Fibroblast of villous mesenchyme (primary cell): ENCODE data around the gene BGN. TPM values are rescaled to one million over a fixed set of nuclear protein-coding genes. Genes with fewer than 3 reads are reported as not detected.

Source experiments
- DNase-seq: peaks from one replicate; pipeline ENCODE4 v3.0.0-alpha.2; 2010; ENCODE audit warnings: low read depth
- H3K4me3 ChIP-seq: 2 replicates; pipeline ENCODE4 v1.5.1; 2011; ENCODE audit warnings: low read depth, mild to moderate bottlenecking, low read length
- total RNA-seq: library from RNA; depleted of rRNA; stranded (reverse); fragments of >200 nt; gene quantifications from 2 replicates; pipeline ENCODE4 v1.2.3, GENCODE V29; 2012
- TF ChIP-seq, protein P1 (sequence below): IDR thresholded peaks from 2 replicates; pipeline ENCODE4 v1.5.1; 2012; ENCODE audit warnings: low read depth, mild to moderate bottlenecking, low read length; ENCODE audit not compliant: insufficient read depth

BGN gene
- total RNA-seq, 1 donor = 14.7 TPM

DNA sequence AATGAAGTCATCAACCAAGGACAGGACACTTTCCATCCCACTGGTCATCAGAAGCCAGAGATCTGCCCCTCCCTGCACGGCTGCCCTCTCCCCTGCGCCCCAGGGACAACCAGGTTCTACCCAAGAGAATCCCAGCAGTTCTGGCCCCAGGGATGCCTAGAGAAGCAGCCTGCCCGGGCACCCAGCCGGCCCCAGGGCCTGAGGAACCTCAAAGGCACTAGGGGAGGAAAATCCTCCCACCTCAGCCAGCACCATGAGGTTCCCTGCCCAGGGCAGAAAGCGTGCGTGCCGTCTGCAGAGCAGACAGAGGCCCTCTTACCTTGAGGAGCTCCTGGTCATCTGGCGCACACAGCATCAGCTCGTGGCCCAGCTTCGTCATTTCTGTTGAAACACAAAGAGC is 32.5 kb upstream of the BGN start:
- no peak for DNase-seq
- no peak overlapping the region for H3K4me3 ChIP-seq
- TF ChIP-seq, protein P1, sequence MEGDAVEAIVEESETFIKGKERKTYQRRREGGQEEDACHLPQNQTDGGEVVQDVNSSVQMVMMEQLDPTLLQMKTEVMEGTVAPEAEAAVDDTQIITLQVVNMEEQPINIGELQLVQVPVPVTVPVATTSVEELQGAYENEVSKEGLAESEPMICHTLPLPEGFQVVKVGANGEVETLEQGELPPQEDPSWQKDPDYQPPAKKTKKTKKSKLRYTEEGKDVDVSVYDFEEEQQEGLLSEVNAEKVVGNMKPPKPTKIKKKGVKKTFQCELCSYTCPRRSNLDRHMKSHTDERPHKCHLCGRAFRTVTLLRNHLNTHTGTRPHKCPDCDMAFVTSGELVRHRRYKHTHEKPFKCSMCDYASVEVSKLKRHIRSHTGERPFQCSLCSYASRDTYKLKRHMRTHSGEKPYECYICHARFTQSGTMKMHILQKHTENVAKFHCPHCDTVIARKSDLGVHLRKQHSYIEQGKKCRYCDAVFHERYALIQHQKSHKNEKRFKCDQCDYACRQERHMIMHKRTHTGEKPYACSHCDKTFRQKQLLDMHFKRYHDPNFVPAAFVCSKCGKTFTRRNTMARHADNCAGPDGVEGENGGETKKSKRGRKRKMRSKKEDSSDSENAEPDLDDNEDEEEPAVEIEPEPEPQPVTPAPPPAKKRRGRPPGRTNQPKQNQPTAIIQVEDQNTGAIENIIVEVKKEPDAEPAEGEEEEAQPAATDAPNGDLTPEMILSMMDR = no peak

DNA sequence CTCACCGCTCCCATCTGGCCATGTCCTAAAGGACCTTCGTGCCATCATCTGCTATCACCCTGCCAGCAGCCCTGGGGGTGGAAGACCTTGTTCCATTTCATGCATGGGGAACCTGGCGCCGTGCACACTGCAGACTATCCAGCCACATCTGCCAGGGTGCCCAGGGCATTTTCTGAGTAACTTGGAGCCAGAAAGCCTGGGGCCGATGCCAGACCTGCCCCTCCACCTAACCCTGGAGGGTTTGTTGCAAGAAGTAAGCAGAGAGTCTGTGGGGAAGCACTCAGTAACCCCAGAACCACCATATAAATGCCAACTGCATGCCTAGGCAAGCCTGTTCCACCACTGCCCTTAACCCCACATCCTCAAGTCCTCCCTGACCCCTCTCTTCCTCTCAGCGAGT is 31.7 kb upstream of the BGN start:
- no peak for DNase-seq
- no peak overlapping the region for H3K4me3 ChIP-seq
- TF ChIP-seq, protein P1 = no peak

DNA sequence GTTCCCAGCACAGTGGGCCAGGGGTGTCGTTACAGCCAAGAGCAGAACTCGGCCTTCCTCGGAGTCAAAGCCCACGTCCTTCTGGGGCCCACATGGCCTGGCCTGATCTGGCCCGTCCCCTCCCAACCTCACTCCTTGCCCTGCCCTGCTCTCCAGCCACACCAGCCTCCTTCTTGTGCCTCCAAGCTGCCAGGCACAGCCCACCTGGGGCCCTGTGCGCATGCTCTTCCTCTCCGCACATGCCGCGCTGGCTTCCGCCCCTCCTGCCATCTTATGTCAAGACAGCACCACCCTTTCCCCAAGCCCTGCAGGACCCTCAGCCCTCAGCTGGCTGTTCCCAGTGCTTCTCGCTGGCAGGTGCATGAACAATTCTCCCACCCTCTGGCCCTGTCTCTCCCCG is 31.2 kb upstream of the BGN start:
- TF ChIP-seq, protein P1 = no peak
- no peak for DNase-seq
- H3K4me3 ChIP-seq = no peak overlapping the region

DNA sequence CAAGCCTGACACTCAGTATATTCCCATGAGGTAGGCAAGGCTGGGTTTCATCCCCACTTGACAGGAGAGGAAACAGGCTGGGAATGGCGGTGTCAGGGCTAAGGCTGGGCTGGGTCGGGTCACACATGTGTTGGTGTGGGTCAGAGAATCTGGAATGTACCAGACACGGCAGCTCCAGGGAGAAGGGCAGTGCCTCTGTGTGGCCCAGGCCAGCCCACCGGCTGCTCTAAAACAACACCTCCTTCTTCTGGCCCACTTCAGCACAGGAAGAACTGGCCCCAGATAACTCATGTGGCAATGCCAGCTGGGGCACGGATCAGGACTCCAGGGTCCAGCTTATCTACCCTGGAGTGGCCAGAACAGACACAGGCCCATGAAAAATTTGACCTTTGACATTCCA is 30.7 kb upstream of the BGN start:
- no peak overlapping the region for H3K4me3 ChIP-seq
- TF ChIP-seq, protein P1 = no peak
- no peak for DNase-seq

DNA sequence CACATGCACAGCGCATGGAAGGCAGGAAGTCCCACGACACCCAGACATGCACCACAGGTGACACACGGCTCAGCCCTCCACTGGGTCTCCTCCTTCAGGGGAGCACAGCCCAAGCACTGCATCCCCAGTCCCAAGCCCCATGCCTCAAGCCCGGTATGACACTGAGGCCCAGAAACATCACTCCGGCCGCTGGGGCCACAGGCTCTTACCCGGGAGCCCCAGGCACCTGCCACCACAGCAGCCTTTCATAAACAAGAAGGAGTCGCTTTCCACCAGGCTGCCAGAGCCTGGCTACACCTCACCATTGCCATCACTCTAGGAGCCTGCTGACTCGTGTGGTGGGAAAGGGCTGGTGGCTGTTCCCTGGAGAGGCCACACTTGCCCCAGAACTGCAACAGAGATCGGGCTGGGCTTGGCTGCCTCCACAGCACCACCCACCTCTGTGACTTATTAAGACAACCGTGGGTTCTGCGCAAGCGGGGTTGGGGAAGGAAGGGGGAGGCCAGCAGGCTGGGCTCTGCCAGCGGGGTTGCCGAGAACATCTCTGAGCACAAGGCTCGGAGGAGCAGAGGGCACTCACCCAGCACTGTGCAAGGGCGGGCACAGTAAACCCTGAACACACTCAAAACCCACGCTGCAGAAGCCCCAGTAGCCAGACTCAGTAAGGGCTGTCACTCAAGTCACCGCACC is 28.9 kb upstream of the BGN start:
- DNase-seq = no peak

DNA sequence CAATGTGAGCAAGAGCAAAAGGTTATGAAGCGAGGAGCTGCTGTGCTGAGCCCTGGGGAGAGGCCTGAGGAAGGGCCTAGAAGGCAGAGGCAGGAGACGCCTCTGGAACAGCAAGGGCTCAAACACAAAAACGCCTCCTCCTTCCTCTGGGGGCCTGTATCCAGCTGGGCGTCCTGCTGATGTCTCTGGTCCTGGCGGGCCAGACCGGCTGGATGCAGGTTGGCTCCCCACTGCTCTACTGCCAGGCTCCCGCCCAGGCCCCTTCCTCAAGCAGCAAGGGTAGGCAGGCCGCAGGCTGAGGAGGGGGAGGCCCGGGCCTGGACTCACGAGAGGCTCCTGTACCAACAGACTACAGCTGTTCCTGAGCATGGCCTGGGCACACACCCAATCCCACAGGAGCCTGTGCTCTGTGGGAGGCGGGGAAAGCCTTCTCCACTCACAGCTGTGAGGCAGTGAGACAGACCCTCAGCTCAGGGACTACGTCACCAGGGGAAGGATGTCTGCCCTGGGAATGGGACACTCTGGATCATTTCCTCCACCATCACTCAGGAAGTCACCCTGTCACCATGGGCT is 26.7 kb upstream of the BGN start:
- TF ChIP-seq, protein P1 = no peak
- H3K4me3 ChIP-seq = no peak overlapping the region
- DNase-seq = no peak

More for the DNA sequence above, 28.9 kb upstream of the BGN start:
- no peak overlapping the region for H3K4me3 ChIP-seq
- TF ChIP-seq, protein P1 = no peak
